Activated CD8-positive, alpha-beta memory T cell treated with anti-CD3 and anti-CD28 coated beads, Interleukin-2, amount 10 ng/mL, durations not matched to agents 7 days and 5 days (primary cell): ENCODE data around the gene ZNF18. TPM values are rescaled to one million over a fixed set of nuclear protein-coding genes. Genes with fewer than 3 reads are reported as not detected.

Source experiments
- ATAC-seq: fragments of 150-1000 bp; cut with Tn5 transposase; one replicate; pipeline ENCODE4 v1.10.0; 2021; ENCODE audit warnings: moderate library complexity
- CTCF ChIA-PET: fragments of 350-600 bp; sonication (Branson Sonifier 250); formaldehyde crosslinking; loops from one replicate; lab custom pipeline; 2021; ENCODE audit warnings: antibody characterized with exemption; lab: Charles Lee
- DNase-seq: peaks from one replicate; pipeline ENCODE4 v3.0.0-alpha.2; 2020
- H3K27ac Mint-ChIP-seq: one replicate; pipeline ENCODE4 v1.8.0; 2021; ENCODE audit warnings: mild to moderate bottlenecking, mixed read lengths
- H3K27me3 Mint-ChIP-seq: one replicate; pipeline ENCODE4 v1.8.0; 2021; ENCODE audit warnings: mixed read lengths
- H3K36me3 Mint-ChIP-seq: one replicate; pipeline ENCODE4 v1.8.0; 2021; ENCODE audit warnings: mild to moderate bottlenecking, mixed read lengths
- H3K4me1 Mint-ChIP-seq: one replicate; pipeline ENCODE4 v1.8.0; 2021; ENCODE audit warnings: mixed read lengths
- H3K4me3 Mint-ChIP-seq: one replicate; pipeline ENCODE4 v1.8.0; 2021; ENCODE audit warnings: mild to moderate bottlenecking, moderate library complexity, mixed read lengths
- H3K9me3 Mint-ChIP-seq: one replicate; pipeline ENCODE4 v1.8.0; 2022; ENCODE audit warnings: low read depth, mixed read lengths
- total RNA-seq, 2 experiments: library from RNA; stranded (reverse); gene quantifications; one replicate each; pipeline ENCODE4 v1.2.3, GENCODE V29; 2021

The ZNF18 gene
- 10 to 100 TPM in 1 of 2 experiments, 1 to 10 TPM in 1; 9.3 to 11.9 TPM for total RNA-seq

DNA sequence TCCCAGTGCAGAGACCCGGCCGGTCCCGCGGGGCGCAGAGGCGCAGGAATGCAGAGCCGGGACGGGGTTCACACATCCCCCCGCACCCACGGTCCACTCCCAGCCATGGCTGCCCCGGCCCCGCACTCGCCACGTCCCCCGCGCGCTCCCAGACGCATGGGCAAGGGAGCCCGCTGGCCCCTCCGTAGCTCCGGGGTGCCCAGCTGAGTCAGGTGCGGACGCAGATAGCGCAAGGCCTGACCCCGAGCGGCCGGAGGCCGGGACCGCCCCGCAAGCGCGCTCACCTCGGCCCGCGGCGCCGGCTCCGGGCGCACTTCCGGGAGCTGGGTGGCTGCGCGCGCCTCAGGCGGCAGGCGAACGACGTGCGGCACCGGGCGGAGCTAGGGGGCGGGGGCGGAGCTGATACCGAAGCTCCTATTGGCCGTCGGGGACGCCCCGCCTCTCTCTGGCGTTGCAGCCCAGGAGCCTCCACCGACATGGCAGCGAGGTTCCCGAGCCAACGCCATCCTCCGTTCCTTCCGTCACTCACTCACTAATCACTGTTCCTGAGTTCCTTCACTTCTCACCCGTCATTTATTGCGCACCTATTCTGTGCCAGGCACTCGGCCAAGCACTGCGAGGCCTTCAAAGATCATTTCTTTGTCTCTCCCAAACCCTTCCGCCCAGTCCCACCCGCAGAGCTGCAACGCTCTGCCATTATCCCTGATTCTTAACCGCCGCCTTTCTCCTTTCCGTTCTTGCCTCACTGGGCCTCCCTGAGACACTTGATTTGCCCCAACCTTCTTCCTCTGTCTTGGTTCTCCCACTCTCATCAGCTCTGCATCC lies at the start of gene ZNF18:
TSS of gene ZNF18 (minus strand) at position 329 of the 825 bp plus-strand sequence. CDS start 4,646 bp downstream, outside the sequence.
- H3K4me1 Mint-ChIP-seq = peaks cover 21% of the 10 kb centered on the region
- H3K27ac Mint-ChIP-seq = peak within 1 kb of the TSS; percentile 91
- no peaks in the 10 kb centered on the region for H3K27me3 Mint-ChIP-seq
- H3K36me3 Mint-ChIP-seq = peaks cover 11% of the 10 kb centered on the region
- peak within 1 kb of the TSS; percentile 95 for H3K4me3 Mint-ChIP-seq
- peak; percentile 97 for DNase-seq
- peak; percentile 99 for ATAC-seq
- CTCF ChIA-PET = interaction anchor here (0.6 to 2.7 kb wide), 10 partner anchors 9 to 1034 kb away, joined by 3 to 14 read pairs (median 4); partner anchors contain the start of gene MAP2K4
- no peaks in the 10 kb centered on the region for H3K9me3 Mint-ChIP-seq

- DNase-seq (no peak), ATAC-seq (no peak)
- H3K4me3 Mint-ChIP-seq = no peak overlapping the region
- no peaks in the 10 kb centered on the region for H3K9me3 Mint-ChIP-seq
- H3K27ac Mint-ChIP-seq = no peak overlapping the region
- CTCF ChIA-PET = interaction anchor here (1.3 kb wide), 1 partner anchor 26 kb away, joined by 4 read pairs; the partner anchor contains the start of gene MAP2K4
- H3K36me3 Mint-ChIP-seq = peaks cover 9% of the 10 kb centered on the region
- no peaks in the 10 kb centered on the region for H3K27me3 Mint-ChIP-seq
- H3K4me1 Mint-ChIP-seq = peaks cover 24% of the 10 kb centered on the region
Observed at GRCh38 chr17:12046786-12047185, 49.5 kb upstream of the ZNF18 start.

DNA sequence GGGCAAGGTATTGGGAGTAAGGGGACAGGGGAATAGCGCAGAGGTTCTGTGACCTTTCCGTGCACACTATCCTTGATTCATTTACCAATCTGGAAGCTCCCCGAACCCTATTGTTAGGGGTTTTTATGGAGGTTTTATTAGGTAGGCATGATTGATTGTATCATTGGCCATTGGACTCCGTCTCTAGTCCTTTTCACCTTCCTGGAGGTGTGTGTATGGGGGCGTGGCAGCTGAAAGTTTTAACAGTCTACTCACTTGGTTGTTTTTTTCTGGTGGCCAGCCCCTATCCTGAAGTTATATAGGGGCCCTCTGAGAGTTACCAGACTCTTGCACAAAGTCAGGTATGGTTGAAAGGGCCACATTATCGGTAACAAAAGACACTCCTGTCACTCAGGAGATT lies 46.4 kb upstream of the ZNF18 start:
- no peaks in the 10 kb centered on the region for H3K27me3 Mint-ChIP-seq
- H3K9me3 Mint-ChIP-seq = no peaks in the 10 kb centered on the region
- no peak for ATAC-seq
- no peak overlapping the region for H3K27ac Mint-ChIP-seq
- peaks cover 24% of the 10 kb centered on the region for H3K4me1 Mint-ChIP-seq
- H3K36me3 Mint-ChIP-seq = peaks cover 9% of the 10 kb centered on the region
- H3K4me3 Mint-ChIP-seq = no peak overlapping the region
- no peak for DNase-seq
- CTCF ChIA-PET = no interaction called here

GRCh38 chr17:12041312-12041711 lies 44.0 kb upstream of the ZNF18 start:
- Mint-ChIP-seq H3K4me1 (peaks cover 15% of the 10 kb centered on the region), H3K36me3 (peaks cover 14% of the 10 kb centered on the region)

DNA sequence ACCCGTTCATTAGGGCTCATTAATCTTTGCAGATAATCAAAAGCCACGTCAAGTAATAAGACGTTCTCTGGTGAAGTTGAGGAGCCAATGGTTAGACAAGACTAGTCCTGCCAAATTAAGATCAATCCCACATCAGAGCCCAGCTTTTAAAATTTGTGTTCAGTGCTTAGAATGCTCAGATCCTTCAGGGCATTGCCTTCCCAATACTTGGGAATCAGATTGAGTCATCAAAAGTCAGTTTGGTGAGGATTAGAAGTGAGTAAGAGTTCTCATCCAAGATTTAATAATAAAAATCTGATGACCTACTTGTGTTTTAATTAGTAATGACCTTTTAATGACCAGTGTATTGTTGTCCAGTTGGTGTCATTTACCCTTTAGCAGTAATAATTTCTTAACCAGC lies 43.2 kb upstream of the ZNF18 start:
- Mint-ChIP-seq H3K36me3 (peaks cover 16% of the 10 kb centered on the region), H3K4me1 (peaks cover 13% of the 10 kb centered on the region), H3K4me3 (no peak overlapping the region), H3K9me3 (no peaks in the 10 kb centered on the region), H3K27ac (no peak overlapping the region), H3K27me3 (no peaks in the 10 kb centered on the region)
- no peak for ATAC-seq
- DNase-seq = no peak
- CTCF ChIA-PET = interaction anchor here (1.1 kb wide), 1 partner anchor 11 kb away, joined by 3 read pairs; no protein-coding TSS in a partner anchor

More at GRCh38 chr17:12041312-12041711, 44.0 kb upstream of the ZNF18 start:
- H3K9me3 Mint-ChIP-seq = no peaks in the 10 kb centered on the region
- H3K27me3 Mint-ChIP-seq = no peaks in the 10 kb centered on the region
- no peak overlapping the region for H3K4me3 Mint-ChIP-seq
- CTCF ChIA-PET = no interaction called here
- no peak for DNase-seq
- ATAC-seq = no peak
- H3K27ac Mint-ChIP-seq = no peak overlapping the region

- H3K27me3 Mint-ChIP-seq = no peaks in the 10 kb centered on the region
- no peak for ATAC-seq
- peaks cover 10% of the 10 kb centered on the region for H3K4me1 Mint-ChIP-seq
- DNase-seq = no peak
- peaks cover 21% of the 10 kb centered on the region for H3K36me3 Mint-ChIP-seq
- no peaks in the 10 kb centered on the region for H3K9me3 Mint-ChIP-seq
- H3K27ac Mint-ChIP-seq = no peak overlapping the region
- no peak overlapping the region for H3K4me3 Mint-ChIP-seq
- CTCF ChIA-PET = no interaction called here
Observed at GRCh38 chr17:12037970-12038369, 40.7 kb upstream of the ZNF18 start.

DNA sequence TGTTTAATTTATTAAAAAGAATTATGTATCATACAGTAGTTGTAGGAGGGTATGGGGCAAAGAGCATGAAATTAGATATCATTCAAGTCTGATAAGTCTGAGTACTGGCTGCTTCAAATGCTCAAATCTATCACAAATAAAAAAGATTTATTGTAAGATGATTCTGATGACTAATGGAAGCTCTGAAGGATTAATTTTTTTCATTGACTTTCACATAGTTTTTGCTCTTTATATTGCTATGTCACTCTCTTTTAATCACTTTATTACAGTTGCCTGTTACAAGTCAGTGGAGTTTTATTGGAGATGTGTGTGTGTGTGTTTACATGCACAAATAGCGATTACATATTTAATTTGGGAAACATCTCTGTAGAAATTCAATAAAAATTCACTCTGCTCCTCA lies 38.4 kb upstream of the ZNF18 start:
- Mint-ChIP-seq H3K4me1 (peaks cover 5% of the 10 kb centered on the region), H3K36me3 (peaks cover 17% of the 10 kb centered on the region), H3K27ac (no peak overlapping the region), H3K9me3 (no peaks in the 10 kb centered on the region), H3K4me3 (no peak overlapping the region), H3K27me3 (no peaks in the 10 kb centered on the region)
- CTCF ChIA-PET = no interaction called here
- DNase-seq (no peak), ATAC-seq (no peak)

GRCh38 chr17:12034538-12034937 lies 37.3 kb upstream of the ZNF18 start:
- Mint-ChIP-seq H3K4me1 (peaks cover 5% of the 10 kb centered on the region), H3K27ac (no peak overlapping the region), H3K36me3 (peaks cover 18% of the 10 kb centered on the region), H3K4me3 (no peak overlapping the region), H3K27me3 (no peaks in the 10 kb centered on the region), H3K9me3 (no peaks in the 10 kb centered on the region)
- CTCF ChIA-PET = no interaction called here
- no peak for DNase-seq
- no peak for ATAC-seq

DNA sequence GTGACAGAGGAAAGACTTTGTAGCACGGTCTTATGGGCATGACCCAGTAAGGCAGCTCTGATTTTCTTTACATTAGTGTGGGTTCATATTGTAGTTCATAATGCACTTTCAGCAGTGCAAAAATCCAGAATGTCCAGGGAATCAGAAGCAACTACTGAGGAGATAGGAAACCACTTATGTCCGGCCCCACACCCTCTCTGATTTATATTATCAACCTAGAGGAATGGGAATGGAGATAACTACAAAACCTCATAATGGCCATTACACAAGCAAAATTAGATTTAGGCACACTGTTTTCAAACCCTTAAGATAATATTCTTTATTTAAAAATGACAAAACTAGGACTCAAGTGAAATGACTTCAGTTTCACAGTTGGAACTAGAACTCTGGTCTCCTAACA lies 31.3 kb upstream of the ZNF18 start:
- CTCF ChIA-PET = no interaction called here
- no peak for DNase-seq
- peaks cover 13% of the 10 kb centered on the region for H3K4me1 Mint-ChIP-seq

DNA sequence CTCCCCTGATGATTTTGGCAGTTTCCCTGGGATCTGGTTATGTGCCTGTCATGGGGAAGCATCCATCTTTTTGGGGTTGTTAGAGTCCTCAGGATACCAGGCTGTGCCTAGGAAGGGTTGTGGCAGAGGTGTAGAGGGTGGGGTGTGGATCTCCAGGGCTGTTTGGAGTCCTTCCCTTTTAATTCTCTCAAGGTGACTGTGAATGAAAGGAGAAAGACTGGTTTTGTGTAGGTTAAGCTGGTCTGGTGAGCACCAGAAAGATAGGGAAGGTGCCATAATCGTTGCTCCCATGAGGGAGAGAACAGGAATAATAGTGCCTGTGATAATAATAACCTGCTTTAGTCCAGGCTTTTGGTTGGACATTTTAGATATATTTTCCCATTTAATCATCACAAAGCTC lies 30.4 kb upstream of the ZNF18 start:
- Mint-ChIP-seq H3K27me3 (no peaks in the 10 kb centered on the region), H3K27ac (no peak overlapping the region), H3K4me1 (peaks cover 20% of the 10 kb centered on the region), H3K9me3 (no peaks in the 10 kb centered on the region), H3K4me3 (no peak overlapping the region), H3K36me3 (peaks cover 20% of the 10 kb centered on the region)
- ATAC-seq (no peak), DNase-seq (no peak)
- CTCF ChIA-PET = no interaction called here

More for the DNA sequence above, 31.3 kb upstream of the ZNF18 start:
- no peak for ATAC-seq
- no peaks in the 10 kb centered on the region for H3K27me3 Mint-ChIP-seq
- H3K4me3 Mint-ChIP-seq = no peak overlapping the region
- peaks cover 19% of the 10 kb centered on the region for H3K36me3 Mint-ChIP-seq
- H3K27ac Mint-ChIP-seq = no peak overlapping the region
- no peaks in the 10 kb centered on the region for H3K9me3 Mint-ChIP-seq

- DNase-seq (no peak), ATAC-seq (no peak)
- H3K4me1 Mint-ChIP-seq = peaks cover 33% of the 10 kb centered on the region
- CTCF ChIA-PET = no interaction called here
- peaks cover 18% of the 10 kb centered on the region for H3K36me3 Mint-ChIP-seq
- peaks cover 8% of the 10 kb centered on the region for H3K27me3 Mint-ChIP-seq
- no peak overlapping the region for H3K27ac Mint-ChIP-seq
- no peaks in the 10 kb centered on the region for H3K9me3 Mint-ChIP-seq
- H3K4me3 Mint-ChIP-seq = no peak overlapping the region
Observed at GRCh38 chr17:12024327-12024726, 27.1 kb upstream of the ZNF18 start.

DNA sequence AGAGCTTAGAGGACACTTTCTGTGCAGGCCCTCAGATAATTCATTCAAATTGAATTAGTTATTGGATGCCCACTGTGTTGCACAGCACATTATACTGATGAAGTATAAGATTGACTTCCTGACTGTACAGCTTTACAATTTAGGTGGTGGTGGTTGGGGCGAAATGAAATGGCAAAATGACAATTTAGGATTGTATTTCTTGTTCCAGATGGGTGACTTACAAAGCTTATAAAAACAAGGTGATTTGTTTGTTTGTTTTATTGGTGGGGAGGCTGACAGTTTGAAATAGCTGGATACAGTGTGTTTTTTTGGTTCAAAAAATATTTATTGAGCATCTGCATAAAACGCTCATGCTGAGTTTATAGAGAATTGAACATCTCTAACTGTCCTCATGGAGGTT lies 25.0 kb upstream of the ZNF18 start:
- CTCF ChIA-PET = interaction anchor here (0.7 to 2.3 kb wide), 2 partner anchors 9 to 29 kb away, joined by 3 to 9 read pairs; no protein-coding TSS in a partner anchor
- ATAC-seq = no peak
- H3K36me3 Mint-ChIP-seq = peaks cover 16% of the 10 kb centered on the region
- peak overlapping the region; percentile 21 for H3K4me3 Mint-ChIP-seq
- H3K27ac Mint-ChIP-seq = no peak overlapping the region
- peaks cover 33% of the 10 kb centered on the region for H3K4me1 Mint-ChIP-seq
- no peaks in the 10 kb centered on the region for H3K9me3 Mint-ChIP-seq
- peaks cover 8% of the 10 kb centered on the region for H3K27me3 Mint-ChIP-seq
- no peak for DNase-seq

DNA sequence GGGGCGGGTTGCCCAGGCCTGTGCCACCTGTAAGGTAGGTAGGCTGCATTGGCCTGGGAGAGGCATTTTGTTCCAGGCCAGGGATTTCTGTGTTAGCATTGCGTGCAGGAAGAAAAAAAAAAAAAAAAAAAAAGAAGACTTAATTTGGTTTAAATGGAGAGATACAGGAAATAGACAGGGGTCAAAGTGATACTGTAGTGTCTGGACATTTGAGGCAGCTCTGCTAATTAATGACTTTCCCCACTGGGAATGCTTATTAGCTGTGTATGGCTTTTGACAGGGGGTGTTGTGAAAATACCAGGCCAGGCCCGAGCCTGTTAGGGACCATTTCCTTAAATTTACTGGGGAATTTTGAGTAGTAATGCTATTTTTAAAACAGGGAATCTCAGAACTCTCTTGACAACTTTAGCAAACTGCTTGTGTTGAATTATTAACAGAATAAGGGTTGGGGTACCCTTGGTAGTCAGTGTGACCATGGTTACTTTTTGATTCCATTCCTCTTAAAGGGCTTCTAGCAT lies 24.4 kb upstream of the ZNF18 start:
- peaks cover 8% of the 10 kb centered on the region for H3K27me3 Mint-ChIP-seq
- H3K4me3 Mint-ChIP-seq = peak overlapping the region; percentile 75
- peaks cover 31% of the 10 kb centered on the region for H3K4me1 Mint-ChIP-seq
- H3K9me3 Mint-ChIP-seq = no peaks in the 10 kb centered on the region
- peak overlapping the region; percentile 74 for H3K27ac Mint-ChIP-seq
- CTCF ChIA-PET = interaction anchor here (0.7 to 2.3 kb wide), 2 partner anchors 10 to 29 kb away, joined by 3 to 9 read pairs; no protein-coding TSS in a partner anchor
- DNase-seq (no peak), ATAC-seq (no peak)
- peaks cover 11% of the 10 kb centered on the region for H3K36me3 Mint-ChIP-seq
